Fibroblast of mammary gland (primary cell): ENCODE results near the gene KCNA2.

Source experiments
- DNase-seq: peaks from one replicate; pipeline ENCODE4 v3.0.0-alpha.2; 2010; ENCODE audit warnings: low read depth
- H3K4me3 ChIP-seq: 2 replicates; pipeline ENCODE4 v1.5.1; 2011; ENCODE audit warnings: low read depth, mild to moderate bottlenecking, low read length, moderate library complexity; ENCODE audit not compliant: control insufficient read depth
- TF ChIP-seq, protein P1 (sequence below): conservative IDR thresholded peaks from 2 replicates; pipeline ENCODE4 v1.5.1; 2011; ENCODE audit warnings: low read depth, low read length, inconsistent platforms; ENCODE audit not compliant: control insufficient read depth, insufficient read depth

KCNA2 gene

GRCh38 chr1:110544753-110545152 lies 61.4 kb downstream of the KCNA2 start:
- H3K4me3 ChIP-seq, result no peak overlapping the region
- TF ChIP-seq, protein P1, sequence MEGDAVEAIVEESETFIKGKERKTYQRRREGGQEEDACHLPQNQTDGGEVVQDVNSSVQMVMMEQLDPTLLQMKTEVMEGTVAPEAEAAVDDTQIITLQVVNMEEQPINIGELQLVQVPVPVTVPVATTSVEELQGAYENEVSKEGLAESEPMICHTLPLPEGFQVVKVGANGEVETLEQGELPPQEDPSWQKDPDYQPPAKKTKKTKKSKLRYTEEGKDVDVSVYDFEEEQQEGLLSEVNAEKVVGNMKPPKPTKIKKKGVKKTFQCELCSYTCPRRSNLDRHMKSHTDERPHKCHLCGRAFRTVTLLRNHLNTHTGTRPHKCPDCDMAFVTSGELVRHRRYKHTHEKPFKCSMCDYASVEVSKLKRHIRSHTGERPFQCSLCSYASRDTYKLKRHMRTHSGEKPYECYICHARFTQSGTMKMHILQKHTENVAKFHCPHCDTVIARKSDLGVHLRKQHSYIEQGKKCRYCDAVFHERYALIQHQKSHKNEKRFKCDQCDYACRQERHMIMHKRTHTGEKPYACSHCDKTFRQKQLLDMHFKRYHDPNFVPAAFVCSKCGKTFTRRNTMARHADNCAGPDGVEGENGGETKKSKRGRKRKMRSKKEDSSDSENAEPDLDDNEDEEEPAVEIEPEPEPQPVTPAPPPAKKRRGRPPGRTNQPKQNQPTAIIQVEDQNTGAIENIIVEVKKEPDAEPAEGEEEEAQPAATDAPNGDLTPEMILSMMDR, result no peak
- DNase-seq, result no peak
